SK-N-SH (cell line): ENCODE results near the gene GAB2. TPM values are rescaled to one million over a fixed set of nuclear protein-coding genes. Genes with fewer than 3 reads are reported as not detected.

Experiments used
- CTCF ChIA-PET: fragments of 300-600, 350-600 bp; formaldehyde crosslinking; extraction: SDS; loops from one replicate; lab custom pipeline; 2021; lab: Yijun Ruan, JAX
- POLR2A ChIA-PET: fragments of 350-600 bp; sonication (Branson Sonifier 250); formaldehyde crosslinking; extraction: SDS; loops from one replicate; lab custom pipeline; 2020; ENCODE audit warnings: antibody characterized with exemption, inconsistent platforms; lab: Yijun Ruan, JAX
- DNase-seq: peaks from one replicate; pipeline ENCODE4 v3.0.0; 2012
- H2AFZ ChIP-seq: fragments of 200-600 bp; sonication (generic); 2 replicates; pipeline ENCODE4 v1.8.1; 2016; ENCODE audit warnings: antibody characterized with exemption, mild to moderate bottlenecking, low read depth
- H3F3A ChIP-seq: fragments of 200-600 bp; sonication (generic); replicated peaks from 2 replicates; pipeline ENCODE3; 2016; ENCODE audit warnings: antibody characterized with exemption, mild to moderate bottlenecking; ENCODE audit not compliant: insufficient read depth
- H3K27ac ChIP-seq, 2 experiments: fragments of 200-500 bp in 1 of 2; fragments of 200-600 bp in 1 of 2; sonication (Bioruptor generic) in 1 of 2; sonication (generic), shearing (Covaris generic) in 1 of 2; 2 replicates each; pipeline versions ENCODE4 v1.5.1 to v1.6.1; 2014 to 2016; ENCODE audit warnings: low read depth in 2 of 2, inconsistent platforms in 1 of 2, low read length in 1 of 2, mild to moderate bottlenecking in 1 of 2, mixed read lengths in 1 of 2
- H3K27me3 ChIP-seq: fragments of 200-600 bp; sonication (generic), shearing (Covaris generic); 2 replicates; pipeline ENCODE4 v1.6.1; 2016; ENCODE audit warnings: mixed run types; ENCODE audit not compliant: insufficient read depth
- H3K36me3 ChIP-seq, 2 experiments: fragments of 200-500 bp in 1 of 2; fragments of 200-600 bp in 1 of 2; sonication (Bioruptor generic) in 1 of 2; sonication (generic) in 1 of 2; replicated peaks in 1 of 2; 2 replicates each; pipeline versions ENCODE3 to v1.5.1; 2014 to 2016; ENCODE audit warnings: low read length in 1 of 2, mild to moderate bottlenecking in 1 of 2; ENCODE audit not compliant: insufficient read depth in 2 of 2, control insufficient read depth in 1 of 2
- H3K4me1 ChIP-seq, 2 experiments: fragments of 200-500 bp in 1 of 2; fragments of 200-600 bp in 1 of 2; sonication (Bioruptor generic) in 1 of 2; sonication (generic), shearing (Covaris generic) in 1 of 2; 2 replicates each; pipeline versions ENCODE4 v1.5.1 to v1.6.1; 2014 to 2016; ENCODE audit warnings: low read depth in 1 of 2, low read length in 1 of 2, mixed run types in 1 of 2; ENCODE audit not compliant: insufficient read depth in 2 of 2, control insufficient read depth in 1 of 2
- H3K4me2 ChIP-seq: fragments of 200-600 bp; sonication (generic), shearing (Covaris generic); 2 replicates; pipeline ENCODE4 v1.6.1; 2017; ENCODE audit warnings: mixed run types
- H3K4me3 ChIP-seq, 2 experiments: fragments of 200-500 bp in 1 of 2; fragments of 200-600 bp in 1 of 2; sonication (Bioruptor generic) in 1 of 2; sonication (generic), shearing (Covaris generic) in 1 of 2; 2 replicates each; pipeline versions ENCODE4 v1.5.1 to v1.8.1; 2014 to 2016; ENCODE audit warnings: low read depth in 2 of 2, inconsistent platforms in 1 of 2, low read length in 1 of 2, mild to moderate bottlenecking in 1 of 2, mixed read lengths in 1 of 2, moderate library complexity in 1 of 2
- H3K79me2 ChIP-seq: fragments of 200-600 bp; sonication (generic); 2 replicates; pipeline ENCODE4 v1.8.1; 2017; ENCODE audit warnings: mild to moderate bottlenecking; ENCODE audit not compliant: insufficient read depth
- H3K9ac ChIP-seq: fragments of 200-600 bp; sonication (generic); 2 replicates; pipeline ENCODE4 v1.6.1; 2017; ENCODE audit warnings: mixed run types
- H3K9me2 ChIP-seq: fragments of 200-600 bp; sonication (generic); 2 replicates; pipeline ENCODE4 v1.6.1; 2017; ENCODE audit warnings: mixed run types
- H3K9me3 ChIP-seq: fragments of 200-600 bp; sonication (generic); 2 replicates; pipeline ENCODE4 v1.6.1; 2017; ENCODE audit warnings: mixed run types, mild to moderate bottlenecking, moderate library complexity
- H4K20me1 ChIP-seq: fragments of 200-600 bp; sonication (generic); 2 replicates; pipeline ENCODE4 v1.6.1; 2017; ENCODE audit warnings: mild to moderate bottlenecking, mixed run types; ENCODE audit not compliant: insufficient read depth
- CHD2 ChIP-seq: fragments of 150-350 bp; IDR thresholded peaks from 2 replicates; pipeline ENCODE4 v1.6.1; 2018; ENCODE audit warnings: low read length; ENCODE audit not compliant: partially characterized antibody
- ELF1 ChIP-seq: IDR thresholded peaks from 2 replicates; pipeline ENCODE4 v1.4.0; 2012
- EP300 ChIP-seq, 2 experiments: IDR thresholded peaks; 2 replicates each; pipeline versions ENCODE4 v1.4.0 to v1.6.1; 2012; ENCODE audit warnings: borderline replicate concordance in 1 of 2, low read depth in 1 of 2, low read length in 1 of 2
- EZH2phosphoT487 ChIP-seq: fragments of 200-600 bp; sonication (generic); IDR thresholded peaks from 2 replicates; pipeline ENCODE4 v1.6.1; 2017; ENCODE audit warnings: low read depth, mixed run types, mild to moderate bottlenecking, antibody characterized with exemption, moderate library complexity, borderline replicate concordance
- FOSL2 ChIP-seq: IDR thresholded peaks from 2 replicates; pipeline ENCODE4 v1.4.0; 2012; ENCODE audit warnings: low read depth, mild to moderate bottlenecking, moderate library complexity, borderline replicate concordance
- FOXJ3 ChIP-seq: sonication (generic); formaldehyde crosslinking; IDR thresholded peaks from 2 replicates; pipeline ENCODE4 v1.5.1; 2020; ENCODE audit warnings: mild to moderate bottlenecking, missing genetic modification reagents
- FOXM1 ChIP-seq: IDR thresholded peaks from 2 replicates; pipeline ENCODE4 v1.4.0; 2012; ENCODE audit warnings: low read depth, mild to moderate bottlenecking
- GABPA ChIP-seq: IDR thresholded peaks from 2 replicates; pipeline ENCODE4 v1.4.0; 2012; ENCODE audit warnings: low read depth, mild to moderate bottlenecking
- IRF3 ChIP-seq: fragments of 150-350 bp; IDR thresholded peaks from 2 replicates; pipeline ENCODE4 v1.6.1; 2016; ENCODE audit warnings: mild to moderate bottlenecking, low read depth, low read length
- JUND ChIP-seq: IDR thresholded peaks from 2 replicates; pipeline ENCODE4 v1.4.0; 2012
- MAX ChIP-seq: IDR thresholded peaks from 2 replicates; pipeline ENCODE4 v1.4.0; 2012; ENCODE audit warnings: low read depth
- MXI1 ChIP-seq: IDR thresholded peaks from 2 replicates; pipeline ENCODE4 v1.6.1; 2012; ENCODE audit warnings: mild to moderate bottlenecking, low read depth, low read length, improper control_type of control experiment
- NFIC ChIP-seq: IDR thresholded peaks from 2 replicates; pipeline ENCODE4 v1.4.0; 2012; ENCODE audit warnings: borderline replicate concordance
- NRF1 ChIP-seq: IDR thresholded peaks from 2 replicates; pipeline ENCODE4 v1.6.1; 2012; ENCODE audit warnings: low read depth, mild to moderate bottlenecking, low read length
- RCOR1 ChIP-seq: fragments of 150-350 bp; IDR thresholded peaks from 2 replicates; pipeline ENCODE4 v1.6.1; 2017; ENCODE audit warnings: antibody characterized with exemption, low read length
- REST ChIP-seq: IDR thresholded peaks from 2 replicates; pipeline ENCODE4 v1.6.1; 2012; ENCODE audit warnings: mild to moderate bottlenecking, low read depth, low read length, moderate library complexity
- RFX5 ChIP-seq: IDR thresholded peaks from 2 replicates; pipeline ENCODE4 v1.6.1; 2012; ENCODE audit warnings: mild to moderate bottlenecking, improper control_type of control experiment, low read length
- RXRA ChIP-seq: IDR thresholded peaks from 2 replicates; pipeline ENCODE4 v1.4.0; 2012; ENCODE audit warnings: low read depth, mild to moderate bottlenecking, borderline replicate concordance
- SIN3A ChIP-seq: IDR thresholded peaks from 2 replicates; pipeline ENCODE4 v1.6.1; 2012; ENCODE audit warnings: low read depth, mild to moderate bottlenecking, low read length, moderate library complexity, borderline replicate concordance
- TAF1 ChIP-seq: IDR thresholded peaks from 2 replicates; pipeline ENCODE4 v1.6.1; 2012; ENCODE audit warnings: low read depth, mild to moderate bottlenecking, low read length, moderate library complexity, borderline replicate concordance
- TCF12 ChIP-seq: IDR thresholded peaks from 2 replicates; pipeline ENCODE4 v1.4.0; 2012
- TEAD4 ChIP-seq: IDR thresholded peaks from 2 replicates; pipeline ENCODE4 v1.4.0; 2012; ENCODE audit warnings: mild to moderate bottlenecking, borderline replicate concordance; ENCODE audit not compliant: insufficient read depth
- USF1 ChIP-seq: IDR thresholded peaks from 2 replicates; pipeline ENCODE4 v1.4.0; 2012; ENCODE audit warnings: low read depth, borderline replicate concordance
- USF2 ChIP-seq: fragments of 150-350 bp; IDR thresholded peaks from 2 replicates; pipeline ENCODE4 v1.6.1; 2017; ENCODE audit warnings: antibody characterized with exemption, low read length, low read depth, borderline replicate concordance
- YY1 ChIP-seq: IDR thresholded peaks from 2 replicates; pipeline ENCODE4 v1.4.0; 2012; ENCODE audit warnings: low read depth, mild to moderate bottlenecking
- WGBS: methylation state at CpG from one replicate; pipeline ENCODE4 v1.1.6; 2017; ENCODE audit warnings: low lambda C conversion rate; 5-methylcytosine and 5-hydroxymethylcytosine counted together
- polyA plus RNA-seq, 3 experiments: library from polyadenylated mRNA; depleted of rRNA; stranded (reverse); fragments of >200 nt; gene quantifications; 2 replicates each; pipeline ENCODE4 v1.2.3, GENCODE V29; 2012

GAB2 gene
- polyA plus RNA-seq, 1 of the 3 experiments (the other 2 are of a cell fraction) = 5.6 TPM

GRCh38 chr11:78248191-78248590, 169.4 kb downstream of the GAB2 start (continued):
- TF ChIP-seq USF1 = no peak

GRCh38 chr11:78244546-78245255, 172.9 kb downstream of the GAB2 start:
- Histone ChIP-seq H3K27me3 (no peaks in the 10 kb centered on the region), H3K9ac (no peak overlapping the region), H3K9me2 (no peaks in the 10 kb centered on the region), H3K79me2 (no peaks in the 10 kb centered on the region), H3K9me3 (no peaks in the 10 kb centered on the region), H4K20me1 (no peaks in the 10 kb centered on the region), H2AFZ (no peak overlapping the region), H3K4me1 (no peaks in the 10 kb centered on the region; a peak in 2 of 4 replicates), H3K4me3 (no peak overlapping the region), H3K36me3 (peaks cover 11 to 22% of the 10 kb centered on the region in 2 experiments), H3K27ac (peak overlapping the region; percentile 47 to 49; a peak in 3 of 4 replicates), H3K4me2 (no peak overlapping the region; the same call in 1 of the 2 replicates), H3F3A (peaks cover 14% of the 10 kb centered on the region)
- ChIA-PET POLR2A (no interaction called here), CTCF (interaction anchor here (1.3 to 1.9 kb wide), 3 partner anchors 20 to 320 kb away, joined by 3 to 4 read pairs (median 3); no protein-coding TSS in a partner anchor)
- DNase-seq = peak; percentile 25
- 15% methylated on average over 4 of the region's 4 CpGs for WGBS
- TF ChIP-seq FOSL2 = peak; percentile 6; the same call in 1 of the 2 replicates
- TF ChIP-seq YY1 = no peak
- no peak for TF ChIP-seq MAX
- no peak for TF ChIP-seq GABPA
- TF ChIP-seq REST = no peak
- no peak for TF ChIP-seq RXRA
- TF ChIP-seq TEAD4 = peak; percentile 17; the same call in 1 of the 2 replicates
- TF ChIP-seq NRF1 = no peak
- TF ChIP-seq JUND = no peak
- TF ChIP-seq RFX5 = no peak
- no peak for TF ChIP-seq EZH2phosphoT487
- no peak for TF ChIP-seq IRF3
- TF ChIP-seq RCOR1 = no peak
- TF ChIP-seq EP300 (IDR thresholded peaks at IDR 0.05; ENCODE audit: borderline replicate concordance in 1 of 2, low read depth in 1 of 2, low read length in 1 of 2) = no peak
- TF ChIP-seq TCF12 = peak; percentile 78
- TF ChIP-seq MXI1 = no peak
- no peak for TF ChIP-seq TAF1
- no peak for TF ChIP-seq USF2
- TF ChIP-seq ELF1 = no peak
- TF ChIP-seq FOXJ3 (CRISPR knock-in tag) = no peak
- TF ChIP-seq CHD2 = no peak
- no peak for TF ChIP-seq SIN3A
- TF ChIP-seq NFIC = peak; percentile 65
- no peak for TF ChIP-seq FOXM1
